ENCODE results near the gene HLA-E. TPM values are rescaled to one million over a fixed set of nuclear protein-coding genes. Genes with fewer than 3 reads are reported as not detected.

HLA-E gene
- total RNA-seq, 6 donors from 2014 or later: 553 to 1,296 (median 975) TPM

- H3K4me1 ChIP-seq: peaks cover 20 to 26% (median 24%) of the 10 kb centered on the region in 4 donors
- H3K36me3 ChIP-seq: no peaks in the 10 kb centered on the region
- WGBS, 2 donors: 4 to 17% methylated on average over 5 to 25 of the region's 26 CpGs
- TF ChIP-seq CTCF (IDR thresholded peaks at IDR 0.05) (peak; percentile 76 to 93 (median 88)), POLR2A (IDR thresholded peaks at IDR 0.05) (no peak)
- H3K9me3 ChIP-seq: peaks cover 0 to 2% (median under 1%) of the 10 kb centered on the region in 4 donors
- H3K4me3 ChIP-seq: peak overlapping the region in 1 of 4 donors; percentile 0
- H3K27me3 ChIP-seq: peaks cover 0 to 48% (median 17%) of the 10 kb centered on the region in 4 donors
- DNase-seq (peak; percentile 88 to 96), ATAC-seq (ENCODE audit: low FRiP score in 2 of 2) (peak; percentile 88 to 93)
- no peak overlapping the region for H3K27ac ChIP-seq
These were observed 35.7 kb upstream of the HLA-E start for GRCh38 chr6:30453508-30454116.

- no peak for TF ChIP-seq EP300 (IDR thresholded peaks at IDR 0.05)
- TF ChIP-seq POLR2AphosphoS5 (IDR thresholded peaks at IDR 0.05): no peak
- no peak for TF ChIP-seq CTCF (IDR thresholded peaks at IDR 0.05)
- TF ChIP-seq POLR2A (IDR thresholded peaks at IDR 0.05): no peak
- H3K36me3 ChIP-seq: no peaks in the 10 kb centered on the region
- 21 to 30% methylated on average over 1 of the region's 1 CpG for WGBS, 2 donors
- ATAC-seq (ENCODE audit: low FRiP score in 2 of 2) (no peak), DNase-seq (no peak)
- H3K4me1 ChIP-seq: peaks cover 9 to 12% (median 12%) of the 10 kb centered on the region in 4 donors
- H3K9me3 ChIP-seq: peaks cover 0 to 12% (median 8%) of the 10 kb centered on the region in 4 donors
- H3K4me3 ChIP-seq: no peak overlapping the region
- H3K27ac ChIP-seq: no peak overlapping the region
- peaks cover 0 to 56% (median 12%) of the 10 kb centered on the region in 4 donors for H3K27me3 ChIP-seq
These were observed 30.2 kb upstream of the HLA-E start for GRCh38 chr6:30459145-30459544.

GRCh38 chr6:30461055-30461454, 28.3 kb upstream of the HLA-E start:
- no peak for ATAC-seq (ENCODE audit: low FRiP score in 2 of 2)
- H3K9me3 ChIP-seq: peaks cover 0 to 12% (median 8%) of the 10 kb centered on the region in 4 donors
- WGBS, 2 donors: 61 to 79% methylated on average over 5 of the region's 5 CpGs
- H3K27me3 ChIP-seq: peaks cover 0 to 64% (median 23%) of the 10 kb centered on the region in 4 donors
- DNase-seq: no peak
- H3K36me3 ChIP-seq: no peaks in the 10 kb centered on the region
- peaks cover 14 to 20% (median 18%) of the 10 kb centered on the region in 4 donors for H3K4me1 ChIP-seq
- TF ChIP-seq POLR2AphosphoS5 (IDR thresholded peaks at IDR 0.05): no peak
- no peak overlapping the region for H3K4me3 ChIP-seq
- H3K27ac ChIP-seq: no peak overlapping the region

- peaks cover 0 to 70% (median 29%) of the 10 kb centered on the region in 4 donors for H3K27me3 ChIP-seq
- 48 to 54% methylated on average over 7 of the region's 7 CpGs for WGBS, 2 donors
These were observed 26.8 kb upstream of the HLA-E start for GRCh38 chr6:30462482-30462881.

GRCh38 chr6:30463242-30463641, 26.1 kb upstream of the HLA-E start:
- Histone ChIP-seq H3K9me3 (peaks cover 0 to 12% (median 8%) of the 10 kb centered on the region in 4 donors), H3K36me3 (no peaks in the 10 kb centered on the region), H3K4me3 (peak overlapping the region in 1 of 4 donors; percentile 1), H3K27me3 (peaks cover 0 to 72% (median 29%) of the 10 kb centered on the region in 4 donors), H3K4me1 (peaks cover 25 to 31% (median 27%) of the 10 kb centered on the region in 4 donors), H3K27ac (no peak overlapping the region)
- ATAC-seq (ENCODE audit: low FRiP score in 2 of 2) (no peak), DNase-seq (no peak)
- no peak for TF ChIP-seq CTCF (IDR thresholded peaks at IDR 0.05)
- 51 to 55% methylated on average over 9 of the region's 9 CpGs for WGBS, 2 donors

More at GRCh38 chr6:30462482-30462881, 26.8 kb upstream of the HLA-E start:
- TF ChIP-seq POLR2A (IDR thresholded peaks at IDR 0.05) (no peak), EP300 (IDR thresholded peaks at IDR 0.05) (no peak)
- peaks cover 25 to 31% (median 27%) of the 10 kb centered on the region in 4 donors for H3K4me1 ChIP-seq
- DNase-seq (no peak), ATAC-seq (ENCODE audit: low FRiP score in 2 of 2) (no peak)
- H3K4me3 ChIP-seq: no peak overlapping the region
- no peak overlapping the region for H3K27ac ChIP-seq
- H3K9me3 ChIP-seq: peaks cover 0 to 12% (median 8%) of the 10 kb centered on the region in 4 donors
- H3K36me3 ChIP-seq: no peaks in the 10 kb centered on the region

Measured in upper lobe of left lung (tissue), 6 donors.